SK-N-SH treated with all-trans-retinoic acid at 6 μM for 48 hours (cell line): ENCODE measurements around the gene LYRM4.

Source experiments
- ATAC-seq: fragments of 200-7000 bp; cut with Tn5 transposase; 3 replicates; pipeline ENCODE4 v1.9.1; 2020; ENCODE audit warnings: mild to moderate bottlenecking, moderate library complexity
- ARNTL ChIP-seq: fragments of 450-650 bp; formaldehyde crosslinking; IDR thresholded peaks from 2 replicates; pipeline ENCODE4 v1.5.0; 2020; ENCODE audit warnings: low read depth, mild to moderate bottlenecking, moderate library complexity, borderline replicate concordance
- BACH2 ChIP-seq: fragments of 250-450 bp; sonication (Bioruptor Pico); IDR thresholded peaks from 2 replicates; pipeline ENCODE4 v1.9.0; 2021; ENCODE audit warnings: mild to moderate bottlenecking, borderline replicate concordance
- CSDC2 ChIP-seq: fragments of 250-450 bp; sonication (Bioruptor Pico); IDR thresholded peaks from 2 replicates; pipeline ENCODE4 v1.5.0; 2020; ENCODE audit warnings: mild to moderate bottlenecking, moderate library complexity
- ESRRG ChIP-seq: fragments of 250-450 bp; sonication (Bioruptor Pico); IDR thresholded peaks from 2 replicates; pipeline ENCODE4 v1.6.1; 2021; ENCODE audit warnings: mild to moderate bottlenecking
- GLIS3 ChIP-seq: fragments of 250-450 bp; sonication (Bioruptor Pico); IDR thresholded peaks from 2 replicates; pipeline ENCODE4 v1.5.0; 2020; ENCODE audit warnings: mild to moderate bottlenecking, moderate library complexity
- ISL1 ChIP-seq: fragments of 250-450 bp; sonication (Bioruptor Pico); IDR thresholded peaks from 2 replicates; pipeline ENCODE4 v2.1.2; 2022; ENCODE audit warnings: mild to moderate bottlenecking, moderate library complexity
- OSR1 ChIP-seq: fragments of 250-450 bp; sonication (Bioruptor Pico); IDR thresholded peaks from 2 replicates; pipeline ENCODE4 v1.8.0; 2022; ENCODE audit warnings: moderate library complexity, mild to moderate bottlenecking, inconsistent platforms
- RARB ChIP-seq: fragments of 250-450 bp; sonication (Bioruptor Pico); IDR thresholded peaks from 2 replicates; pipeline ENCODE4 v1.8.0; 2021; ENCODE audit warnings: mild to moderate bottlenecking, moderate library complexity
- SNAI2 ChIP-seq: fragments of 250-450 bp; sonication (Bioruptor Pico); IDR thresholded peaks from 2 replicates; pipeline ENCODE4 v1.5.0; 2020; ENCODE audit warnings: mild to moderate bottlenecking, moderate library complexity
- TCF4 ChIP-seq: fragments of 250-450 bp; sonication (Bioruptor Pico); IDR thresholded peaks from 2 replicates; pipeline ENCODE4 v1.8.0; 2021; ENCODE audit warnings: mild to moderate bottlenecking, moderate library complexity, borderline replicate concordance
- TOX ChIP-seq: fragments of 250-450 bp; sonication (Bioruptor Pico); IDR thresholded peaks from 2 replicates; pipeline ENCODE4 v1.8.0; 2021; ENCODE audit warnings: mild to moderate bottlenecking, moderate library complexity, borderline replicate concordance
- ZC3H10 ChIP-seq: fragments of 250-450 bp; sonication (Bioruptor Pico); IDR thresholded peaks from 2 replicates; pipeline ENCODE4 v1.5.1; 2021; ENCODE audit warnings: mild to moderate bottlenecking, moderate library complexity
- ZFP3 ChIP-seq: fragments of 250-450 bp; sonication (Bioruptor Pico); IDR thresholded peaks from 2 replicates; pipeline ENCODE4 v1.5.0; 2020; ENCODE audit warnings: mild to moderate bottlenecking, moderate library complexity
- ZFP30 ChIP-seq: fragments of 450-650 bp; formaldehyde crosslinking; IDR thresholded peaks from 2 replicates; pipeline ENCODE4 v1.5.0; 2022; ENCODE audit warnings: mild to moderate bottlenecking, moderate library complexity
- TF ChIP-seq, protein P1 (sequence below): fragments of 250-450 bp; sonication (Bioruptor Pico); IDR thresholded peaks from 2 replicates; pipeline ENCODE4 v1.8.0; 2021; ENCODE audit warnings: low read depth, mild to moderate bottlenecking, moderate library complexity, borderline replicate concordance
- TF ChIP-seq, protein P2 (sequence below): fragments of 250-450 bp; sonication (Bioruptor Pico); IDR thresholded peaks from 2 replicates; pipeline ENCODE4 v1.5.0; 2020; ENCODE audit warnings: mild to moderate bottlenecking, moderate library complexity
- TF ChIP-seq, protein P3 (sequence below): fragments of 250-450 bp; sonication (Bioruptor Pico); IDR thresholded peaks from 2 replicates; pipeline ENCODE4 v1.8.0; 2020; ENCODE audit warnings: mild to moderate bottlenecking, moderate library complexity, borderline replicate concordance
- TF ChIP-seq, protein P4 (sequence below): fragments of 250-450 bp; sonication (Bioruptor Pico); IDR thresholded peaks from 2 replicates; pipeline ENCODE4 v1.5.1; 2021; ENCODE audit warnings: mild to moderate bottlenecking, moderate library complexity

LYRM4 gene

DNA sequence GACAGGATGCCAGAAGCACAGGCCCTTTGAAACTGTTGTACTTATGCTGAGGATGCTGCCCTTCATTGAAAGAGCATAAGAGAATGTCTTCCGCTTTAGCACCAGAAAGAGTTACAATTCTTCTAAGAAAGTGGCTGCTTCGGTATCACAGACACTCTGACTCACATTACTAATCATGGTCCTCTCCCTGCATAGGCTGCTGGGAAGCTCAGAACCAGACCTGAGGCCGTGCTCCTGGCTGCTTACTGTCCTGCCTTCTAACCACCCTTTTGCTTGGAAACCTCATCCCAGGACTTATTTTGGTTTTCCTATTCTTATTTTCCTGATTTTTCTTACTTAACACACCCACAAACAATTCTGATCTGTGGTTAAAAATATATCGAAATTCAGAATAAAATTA is 22.9 kb downstream of the LYRM4 start:
- no peak for ATAC-seq
- TF ChIP-seq CSDC2 (CRISPR knock-in tag) (no peak), ARNTL (no peak), ZFP3 (CRISPR knock-in tag) (no peak), BACH2 (CRISPR knock-in tag) (no peak), ISL1 (CRISPR knock-in tag) (no peak), ESRRG (CRISPR knock-in tag) (no peak), OSR1 (CRISPR knock-in tag) (no peak), ZC3H10 (CRISPR knock-in tag) (no peak), RARB (CRISPR knock-in tag) (no peak), TOX (no peak), ZFP30 (CRISPR knock-in tag) (no peak)
- TF ChIP-seq, protein P1, sequence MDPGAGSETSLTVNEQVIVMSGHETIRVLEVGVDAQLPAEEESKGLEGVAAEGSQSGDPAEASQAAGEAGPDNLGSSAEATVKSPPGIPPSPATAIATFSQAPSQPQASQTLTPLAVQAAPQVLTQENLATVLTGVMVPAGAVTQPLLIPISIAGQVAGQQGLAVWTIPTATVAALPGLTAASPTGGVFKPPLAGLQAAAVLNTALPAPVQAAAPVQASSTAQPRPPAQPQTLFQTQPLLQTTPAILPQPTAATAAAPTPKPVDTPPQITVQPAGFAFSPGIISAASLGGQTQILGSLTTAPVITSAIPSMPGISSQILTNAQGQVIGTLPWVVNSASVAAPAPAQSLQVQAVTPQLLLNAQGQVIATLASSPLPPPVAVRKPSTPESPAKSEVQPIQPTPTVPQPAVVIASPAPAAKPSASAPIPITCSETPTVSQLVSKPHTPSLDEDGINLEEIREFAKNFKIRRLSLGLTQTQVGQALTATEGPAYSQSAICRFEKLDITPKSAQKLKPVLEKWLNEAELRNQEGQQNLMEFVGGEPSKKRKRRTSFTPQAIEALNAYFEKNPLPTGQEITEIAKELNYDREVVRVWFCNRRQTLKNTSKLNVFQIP (CRISPR knock-in tag) = no peak
- TF ChIP-seq, protein P2, sequence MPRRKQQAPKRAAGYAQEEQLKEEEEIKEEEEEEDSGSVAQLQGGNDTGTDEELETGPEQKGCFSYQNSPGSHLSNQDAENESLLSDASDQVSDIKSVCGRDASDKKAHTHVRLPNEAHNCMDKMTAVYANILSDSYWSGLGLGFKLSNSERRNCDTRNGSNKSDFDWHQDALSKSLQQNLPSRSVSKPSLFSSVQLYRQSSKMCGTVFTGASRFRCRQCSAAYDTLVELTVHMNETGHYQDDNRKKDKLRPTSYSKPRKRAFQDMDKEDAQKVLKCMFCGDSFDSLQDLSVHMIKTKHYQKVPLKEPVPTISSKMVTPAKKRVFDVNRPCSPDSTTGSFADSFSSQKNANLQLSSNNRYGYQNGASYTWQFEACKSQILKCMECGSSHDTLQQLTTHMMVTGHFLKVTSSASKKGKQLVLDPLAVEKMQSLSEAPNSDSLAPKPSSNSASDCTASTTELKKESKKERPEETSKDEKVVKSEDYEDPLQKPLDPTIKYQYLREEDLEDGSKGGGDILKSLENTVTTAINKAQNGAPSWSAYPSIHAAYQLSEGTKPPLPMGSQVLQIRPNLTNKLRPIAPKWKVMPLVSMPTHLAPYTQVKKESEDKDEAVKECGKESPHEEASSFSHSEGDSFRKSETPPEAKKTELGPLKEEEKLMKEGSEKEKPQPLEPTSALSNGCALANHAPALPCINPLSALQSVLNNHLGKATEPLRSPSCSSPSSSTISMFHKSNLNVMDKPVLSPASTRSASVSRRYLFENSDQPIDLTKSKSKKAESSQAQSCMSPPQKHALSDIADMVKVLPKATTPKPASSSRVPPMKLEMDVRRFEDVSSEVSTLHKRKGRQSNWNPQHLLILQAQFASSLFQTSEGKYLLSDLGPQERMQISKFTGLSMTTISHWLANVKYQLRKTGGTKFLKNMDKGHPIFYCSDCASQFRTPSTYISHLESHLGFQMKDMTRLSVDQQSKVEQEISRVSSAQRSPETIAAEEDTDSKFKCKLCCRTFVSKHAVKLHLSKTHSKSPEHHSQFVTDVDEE (CRISPR knock-in tag) = no peak

DNA sequence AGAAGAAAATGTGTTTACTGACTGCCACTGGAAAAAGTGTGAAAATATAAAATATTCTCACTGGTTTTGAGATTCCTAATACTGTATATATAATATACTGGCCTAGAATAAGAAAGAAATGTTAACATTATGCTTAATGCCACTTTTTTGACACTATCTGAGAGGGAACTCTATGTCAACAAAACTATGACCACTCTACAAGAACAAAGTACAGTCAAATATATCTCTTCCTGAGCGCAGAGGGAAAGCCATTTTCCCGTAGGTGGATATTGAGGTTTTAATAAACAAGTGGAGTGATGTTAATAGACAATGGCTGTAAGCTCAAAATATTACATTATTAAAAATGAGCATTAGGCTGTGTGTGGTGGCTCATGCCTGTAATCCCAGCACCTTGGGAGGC is 24.9 kb downstream of the LYRM4 start:
- no peak for TF ChIP-seq TCF4
- TF ChIP-seq, protein P2 (CRISPR knock-in tag) = no peak
- TF ChIP-seq, protein P3, sequence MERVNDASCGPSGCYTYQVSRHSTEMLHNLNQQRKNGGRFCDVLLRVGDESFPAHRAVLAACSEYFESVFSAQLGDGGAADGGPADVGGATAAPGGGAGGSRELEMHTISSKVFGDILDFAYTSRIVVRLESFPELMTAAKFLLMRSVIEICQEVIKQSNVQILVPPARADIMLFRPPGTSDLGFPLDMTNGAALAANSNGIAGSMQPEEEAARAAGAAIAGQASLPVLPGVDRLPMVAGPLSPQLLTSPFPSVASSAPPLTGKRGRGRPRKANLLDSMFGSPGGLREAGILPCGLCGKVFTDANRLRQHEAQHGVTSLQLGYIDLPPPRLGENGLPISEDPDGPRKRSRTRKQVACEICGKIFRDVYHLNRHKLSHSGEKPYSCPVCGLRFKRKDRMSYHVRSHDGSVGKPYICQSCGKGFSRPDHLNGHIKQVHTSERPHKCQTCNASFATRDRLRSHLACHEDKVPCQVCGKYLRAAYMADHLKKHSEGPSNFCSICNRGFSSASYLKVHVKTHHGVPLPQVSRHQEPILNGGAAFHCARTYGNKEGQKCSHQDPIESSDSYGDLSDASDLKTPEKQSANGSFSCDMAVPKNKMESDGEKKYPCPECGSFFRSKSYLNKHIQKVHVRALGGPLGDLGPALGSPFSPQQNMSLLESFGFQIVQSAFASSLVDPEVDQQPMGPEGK = no peak
- TF ChIP-seq OSR1 (CRISPR knock-in tag) = no peak
- TF ChIP-seq CSDC2 (CRISPR knock-in tag) = no peak
- TF ChIP-seq RARB (CRISPR knock-in tag) = no peak
- TF ChIP-seq, all 23 proteins: peak for 0
- ATAC-seq = no peak

DNA sequence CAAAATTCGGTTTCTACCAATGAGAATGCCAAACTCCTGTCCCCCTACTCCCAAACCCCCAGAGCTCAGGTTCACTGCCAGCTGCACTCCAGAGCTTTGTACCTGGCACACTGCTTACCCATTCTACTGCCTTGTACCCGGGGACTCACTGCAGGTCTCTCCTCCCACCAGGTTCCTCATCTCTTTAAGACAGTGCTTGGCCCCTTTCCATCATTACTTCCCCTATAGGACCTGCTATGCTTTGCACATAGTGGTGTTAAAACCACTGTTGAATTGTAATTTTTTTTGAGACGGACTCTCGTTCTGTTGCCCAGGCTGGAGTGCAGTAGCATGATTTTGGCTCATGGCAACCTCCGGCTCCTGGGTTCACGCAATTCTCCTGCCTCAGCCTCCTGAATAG is 25.9 kb downstream of the LYRM4 start:
- TF ChIP-seq CSDC2 (CRISPR knock-in tag) (no peak), SNAI2 (CRISPR knock-in tag) (no peak), RARB (CRISPR knock-in tag) (no peak), ZC3H10 (CRISPR knock-in tag) (no peak), OSR1 (CRISPR knock-in tag) (no peak), ZFP30 (CRISPR knock-in tag) (no peak), GLIS3 (CRISPR knock-in tag) (no peak), ZFP3 (CRISPR knock-in tag) (no peak)
- TF ChIP-seq, protein P4, sequence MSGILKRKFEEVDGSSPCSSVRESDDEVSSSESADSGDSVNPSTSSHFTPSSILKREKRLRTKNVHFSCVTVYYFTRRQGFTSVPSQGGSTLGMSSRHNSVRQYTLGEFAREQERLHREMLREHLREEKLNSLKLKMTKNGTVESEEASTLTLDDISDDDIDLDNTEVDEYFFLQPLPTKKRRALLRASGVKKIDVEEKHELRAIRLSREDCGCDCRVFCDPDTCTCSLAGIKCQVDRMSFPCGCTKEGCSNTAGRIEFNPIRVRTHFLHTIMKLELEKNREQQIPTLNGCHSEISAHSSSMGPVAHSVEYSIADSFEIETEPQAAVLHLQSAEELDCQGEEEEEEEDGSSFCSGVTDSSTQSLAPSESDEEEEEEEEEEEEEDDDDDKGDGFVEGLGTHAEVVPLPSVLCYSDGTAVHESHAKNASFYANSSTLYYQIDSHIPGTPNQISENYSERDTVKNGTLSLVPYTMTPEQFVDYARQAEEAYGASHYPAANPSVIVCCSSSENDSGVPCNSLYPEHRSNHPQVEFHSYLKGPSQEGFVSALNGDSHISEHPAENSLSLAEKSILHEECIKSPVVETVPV (CRISPR knock-in tag) = no peak
- no peak for ATAC-seq

DNA sequence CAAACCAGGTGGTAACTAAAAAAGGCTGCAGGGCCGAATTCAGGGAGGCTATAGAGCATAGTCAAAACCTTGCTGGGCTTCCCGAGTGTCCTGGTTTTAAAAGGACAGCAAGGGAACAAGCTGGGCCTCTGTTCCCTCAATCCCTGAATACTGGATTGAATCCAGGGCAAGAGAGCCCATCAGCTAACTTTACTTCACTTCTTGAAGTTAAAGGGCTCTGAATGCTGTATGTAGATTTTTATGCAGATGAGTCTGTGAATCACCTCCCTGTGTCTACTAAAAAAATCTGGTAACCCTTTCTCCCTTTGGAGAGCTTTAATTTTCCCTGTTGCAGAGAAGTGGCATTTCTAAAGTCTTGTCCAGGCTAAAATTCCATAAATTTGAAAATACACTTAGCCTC is 29.5 kb downstream of the LYRM4 start:
- no peak for TF ChIP-seq ZFP3 (CRISPR knock-in tag)
- TF ChIP-seq, protein P1 (CRISPR knock-in tag) = no peak
- ATAC-seq = no peak
